MCF 10A (cell line): ENCODE results near the gene GPR68. TPM values are rescaled to one million over a fixed set of nuclear protein-coding genes. Genes with fewer than 3 reads are reported as not detected.
"Not testable (repeated sequence)": the region's sequence is repeated elsewhere in the genome, so short reads cannot be mapped to it uniquely, and the experiment has no call there.

ENCODE experiments used
- BruUV-seq: library from RNA; stranded (reverse); fragments of 400-500 nt; replicated peaks from 2 replicates; lab custom pipeline; 2021; lab: Mats Ljungman, UMichigan
- CTCF ChIA-PET: fragments of 300-600 bp; sonication (Branson Sonifier 250); formaldehyde crosslinking; extraction: SDS; loops from one replicate; lab custom pipeline; 2021; ENCODE audit warnings: antibody characterized with exemption, inconsistent platforms; lab: Yijun Ruan, JAX
- POLR2A ChIA-PET: fragments of 300-600, 350-650 bp; sonication (Branson Sonifier 250); formaldehyde crosslinking; extraction: SDS; loops from one replicate; lab custom pipeline; 2020; ENCODE audit warnings: antibody characterized with exemption, inconsistent platforms; lab: Yijun Ruan, JAX
- DNase-seq: peaks from one replicate; pipeline ENCODE4 v3.0.0-alpha.2; 2018; ENCODE audit not compliant: unreplicated experiment
- H3K27ac Mint-ChIP-seq: one replicate; pipeline ENCODE4 v1.8.0; 2022; ENCODE audit warnings: mild to moderate bottlenecking, low read depth, mixed read lengths; ENCODE audit not compliant: unreplicated experiment
- H3K27me3 Mint-ChIP-seq: one replicate; pipeline ENCODE4 v1.8.0; 2022; ENCODE audit warnings: mixed read lengths; ENCODE audit not compliant: insufficient read depth, unreplicated experiment
- H3K36me3 Mint-ChIP-seq: one replicate; pipeline ENCODE4 v1.8.0; 2022; ENCODE audit warnings: mild to moderate bottlenecking, moderate library complexity, mixed read lengths; ENCODE audit not compliant: insufficient read depth, unreplicated experiment
- H3K4me1 Mint-ChIP-seq: one replicate; pipeline ENCODE4 v1.8.0; 2022; ENCODE audit warnings: mixed read lengths; ENCODE audit not compliant: insufficient read depth, unreplicated experiment
- H3K4me3 Mint-ChIP-seq: one replicate; pipeline ENCODE4 v1.8.0; 2022; ENCODE audit warnings: mild to moderate bottlenecking, moderate library complexity, mixed read lengths; ENCODE audit not compliant: unreplicated experiment
- H3K9me3 Mint-ChIP-seq: one replicate; pipeline ENCODE4 v1.8.0; 2022; ENCODE audit warnings: mixed read lengths; ENCODE audit not compliant: unreplicated experiment
- CTCF ChIP-seq: fragments of 200-600 bp; IDR thresholded peaks from one replicate; pipeline ENCODE4 v1.8.0; 2022; ENCODE audit warnings: antibody characterized with exemption, mild to moderate bottlenecking; ENCODE audit not compliant: unreplicated experiment
- intact Hi-C: fragments of 100-400 bp; cut with micrococcal nuclease; formaldehyde crosslinking; loops from 2 replicates; pipeline ENCODE4 v1.14.1; 2022
- total RNA-seq: library from RNA; stranded (reverse); gene quantifications from 2 replicates; pipeline ENCODE4 v1.2.3, GENCODE V29; 2022

The GPR68 gene
- total RNA-seq, 1 experiment from 2014 or later = 0.14 TPM

DNA sequence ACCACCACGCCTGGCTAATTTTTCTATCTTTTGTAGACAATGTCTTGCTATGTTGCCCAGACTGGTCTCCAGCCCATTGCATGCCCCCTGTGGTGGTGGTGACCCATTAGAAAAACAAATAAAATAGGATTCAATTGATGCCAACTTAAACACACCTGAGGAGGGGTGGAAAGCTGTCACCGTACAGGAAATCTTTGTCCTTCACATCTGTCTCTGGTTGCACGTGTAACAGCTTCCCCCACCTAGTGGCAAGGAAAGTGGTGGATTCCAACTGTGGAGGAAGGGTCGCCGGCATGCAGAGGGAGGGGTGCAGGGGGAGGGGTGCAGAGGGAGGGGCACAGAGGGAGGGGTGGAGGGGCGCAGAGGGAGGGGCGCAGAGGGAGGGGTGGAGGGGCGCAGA lies 26.1 kb upstream of the GPR68 start:
- intact Hi-C loops = no loop called here
- CTCF ChIA-PET = interaction anchor here (1.1 kb wide), 1 partner anchor 16 kb away, joined by 3 read pairs; no protein-coding TSS in a partner anchor
- Mint-ChIP-seq H3K36me3 (peaks cover 10% of the 10 kb centered on the region), H3K27ac (no peak overlapping the region), H3K4me3 (no peak overlapping the region), H3K27me3 (no peaks in the 10 kb centered on the region), H3K9me3 (no peaks in the 10 kb centered on the region), H3K4me1 (peaks cover 5% of the 10 kb centered on the region)
- BruUV-seq = no TSS peak
- TF ChIP-seq CTCF = no peak
- POLR2A ChIA-PET = no interaction called here
- no peak for DNase-seq

GRCh38 chr14:91270188-91270587 lies 25.7 kb upstream of the GPR68 start:
- no peak overlapping the region for H3K27ac Mint-ChIP-seq
- DNase-seq = no peak
- H3K36me3 Mint-ChIP-seq = peaks cover 10% of the 10 kb centered on the region
- TF ChIP-seq CTCF = no peak
- BruUV-seq = no TSS peak
- H3K9me3 Mint-ChIP-seq = no peaks in the 10 kb centered on the region
- ChIA-PET POLR2A (no interaction called here), CTCF (interaction anchor here (1.1 kb wide), 1 partner anchor 17 kb away, joined by 3 read pairs; no protein-coding TSS in a partner anchor)
- no peaks in the 10 kb centered on the region for H3K27me3 Mint-ChIP-seq
- intact Hi-C loops = no loop called here
- H3K4me3 Mint-ChIP-seq = no peak overlapping the region
- peaks cover 9% of the 10 kb centered on the region for H3K4me1 Mint-ChIP-seq

DNA sequence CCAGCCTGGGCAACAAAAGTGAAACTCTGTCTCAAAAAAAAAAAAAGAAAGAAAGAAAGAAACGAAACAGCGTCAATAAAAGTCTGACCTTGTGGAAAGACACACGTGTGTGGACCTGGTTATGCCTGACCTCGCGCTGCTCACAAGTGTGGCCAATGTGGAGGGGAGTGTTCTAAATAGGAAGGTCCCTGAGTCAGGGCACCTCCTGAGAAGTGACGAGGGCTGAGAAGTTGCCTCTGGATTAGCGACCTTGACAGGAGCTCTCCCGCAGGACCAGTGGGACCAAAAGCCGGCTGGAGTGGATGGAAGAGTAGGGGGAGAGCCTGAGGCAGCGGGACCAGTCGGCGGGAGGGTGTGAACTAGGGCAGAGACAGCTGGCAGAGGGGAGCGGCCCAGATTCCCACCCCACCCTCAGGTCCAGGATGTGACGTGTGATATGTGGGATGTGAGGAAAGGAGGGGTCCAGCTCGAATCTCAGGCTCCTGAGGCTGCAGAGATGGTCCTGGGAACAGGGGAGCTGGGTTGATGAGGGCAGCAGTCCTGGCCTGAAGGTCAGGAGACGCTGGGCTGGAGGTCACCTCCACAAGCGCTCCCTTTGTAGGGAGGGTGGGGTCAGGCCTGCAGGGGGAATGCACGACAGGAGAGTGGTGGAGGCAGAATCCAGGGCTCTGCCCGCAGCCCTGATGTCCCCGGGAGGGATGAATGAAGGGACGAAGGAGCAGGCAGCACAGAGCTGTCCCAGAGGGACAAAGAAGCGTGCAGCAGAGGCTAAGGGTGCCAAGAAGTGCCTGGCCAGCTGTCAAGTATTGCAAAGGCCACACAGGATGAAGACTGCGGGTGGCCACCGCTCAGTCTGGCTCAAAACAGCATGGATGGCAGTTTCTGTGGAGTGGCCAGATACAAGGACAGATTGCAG lies 24.8 kb upstream of the GPR68 start:
- H3K9me3 Mint-ChIP-seq = no peaks in the 10 kb centered on the region
- ChIA-PET POLR2A (interaction anchor here (0.6 kb wide), 1 partner anchor 60 kb away, joined by 3 read pairs; no protein-coding TSS in a partner anchor), CTCF (interaction anchor here (0.7 to 1.2 kb wide), 3 partner anchors 16 to 271 kb away, joined by 3 to 4 read pairs (median 3); no protein-coding TSS in a partner anchor)
- H3K4me1 Mint-ChIP-seq = peaks cover 10% of the 10 kb centered on the region
- no TSS peak for BruUV-seq
- no peak overlapping the region for H3K4me3 Mint-ChIP-seq
- intact Hi-C loops = no loop called here
- no peak for DNase-seq
- no peak for TF ChIP-seq CTCF
- no peaks in the 10 kb centered on the region for H3K27me3 Mint-ChIP-seq
- H3K36me3 Mint-ChIP-seq = peaks cover 6% of the 10 kb centered on the region
- no peak overlapping the region for H3K27ac Mint-ChIP-seq

DNA sequence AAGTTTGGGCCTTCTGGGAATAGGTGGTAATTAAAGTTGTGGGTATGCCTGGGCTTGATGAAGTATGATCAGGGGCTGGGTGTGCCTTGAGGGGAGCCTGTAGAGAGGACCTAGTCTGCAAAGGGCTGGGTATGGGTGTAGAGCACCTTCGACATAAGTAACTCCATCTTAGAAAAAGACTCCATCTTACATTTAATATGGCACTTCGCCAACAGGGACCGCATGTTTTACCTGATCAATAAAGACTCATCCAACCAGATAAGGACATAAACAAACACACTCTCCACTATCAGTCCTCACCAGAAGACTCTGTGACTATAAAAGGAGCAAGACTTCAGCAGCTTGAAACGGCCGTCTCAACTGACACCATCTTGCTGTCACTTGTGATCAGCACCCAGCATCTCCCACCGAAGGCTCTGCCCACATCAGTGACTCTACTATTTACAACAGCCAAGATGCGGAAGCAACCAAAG lies 23.5 kb upstream of the GPR68 start:
- H3K9me3 Mint-ChIP-seq = no peaks in the 10 kb centered on the region
- CTCF ChIA-PET = interaction anchor here (0.7 to 1.2 kb wide), 2 partner anchors 18 to 153 kb away, joined by 3 to 4 read pairs; no protein-coding TSS in a partner anchor
- peaks cover 10% of the 10 kb centered on the region for H3K4me1 Mint-ChIP-seq
- no peak overlapping the region for H3K4me3 Mint-ChIP-seq
- no peak for DNase-seq
- TF ChIP-seq CTCF = no peak
- no peak overlapping the region for H3K27ac Mint-ChIP-seq
- H3K27me3 Mint-ChIP-seq = no peaks in the 10 kb centered on the region
- no TSS peak for BruUV-seq
- POLR2A ChIA-PET = interaction anchor here (0.7 kb wide), 1 partner anchor 11 kb away, joined by 3 read pairs; no protein-coding TSS in a partner anchor
- H3K36me3 Mint-ChIP-seq = peaks cover 6% of the 10 kb centered on the region
- intact Hi-C loops = no loop called here

DNA sequence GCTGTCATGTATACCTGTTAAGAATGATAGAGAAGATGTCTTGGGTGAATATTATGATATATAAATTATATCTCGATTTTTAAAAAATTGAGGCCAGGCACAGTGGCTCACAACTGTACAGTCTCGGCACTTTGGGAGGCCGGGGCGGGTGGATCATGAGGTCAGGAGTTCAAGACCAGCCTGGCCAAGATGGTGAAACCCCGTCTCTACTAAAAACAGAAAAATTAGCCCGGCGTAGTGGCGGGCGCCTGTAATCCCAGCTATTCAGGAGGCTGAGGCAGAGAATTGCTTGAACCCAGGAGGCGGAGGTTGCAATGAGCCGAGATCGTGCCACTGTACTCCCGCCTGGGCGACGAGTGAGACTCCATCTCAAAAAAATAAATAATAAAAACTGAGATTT lies 21.8 kb upstream of the GPR68 start:
- H3K27me3 Mint-ChIP-seq, H3K9me3 Mint-ChIP-seq, BruUV-seq, POLR2A ChIA-PET, H3K27ac Mint-ChIP-seq, DNase-seq, H3K36me3 Mint-ChIP-seq, intact Hi-C loops, H3K4me3 Mint-ChIP-seq: not testable (repeated sequence)
- CTCF ChIA-PET = interaction anchor here (0.6 to 1.4 kb wide), 2 partner anchors 89 to 157 kb away, joined by 3 to 4 read pairs; no protein-coding TSS in a partner anchor
- peaks cover 10% of the 10 kb centered on the region for H3K4me1 Mint-ChIP-seq
